ENCODE data around the gene PCDHGB6.

The PCDHGB6 gene

DNA sequence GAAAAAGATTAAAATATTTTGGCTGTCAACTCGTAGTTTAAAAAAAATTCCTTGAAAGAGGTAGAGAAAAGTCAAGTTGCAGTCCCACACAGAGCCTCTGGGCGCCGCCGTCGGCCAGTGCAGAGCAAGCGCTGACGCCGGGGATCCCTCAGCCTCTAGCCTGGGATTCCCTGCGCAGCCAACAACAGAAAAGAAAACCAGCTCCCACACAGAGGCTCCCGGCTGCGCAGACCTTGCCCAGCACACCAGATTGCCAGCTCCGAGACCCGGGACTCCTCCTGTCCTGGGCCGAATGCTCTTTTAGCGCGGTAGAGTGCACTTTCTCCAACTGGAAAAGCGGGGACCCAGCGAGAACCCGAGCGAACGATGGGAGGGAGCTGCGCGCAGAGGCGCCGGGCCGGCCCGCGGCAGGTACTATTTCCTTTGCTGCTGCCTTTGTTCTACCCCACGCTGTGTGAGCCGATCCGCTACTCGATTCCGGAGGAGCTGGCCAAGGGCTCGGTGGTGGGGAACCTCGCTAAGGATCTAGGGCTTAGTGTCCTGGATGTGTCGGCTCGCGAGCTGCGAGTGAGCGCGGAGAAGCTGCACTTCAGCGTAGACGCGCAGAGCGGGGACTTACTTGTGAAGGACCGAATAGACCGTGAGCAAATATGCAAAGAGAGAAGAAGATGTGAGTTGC, 9.8 kb downstream of the PCDHGB6 start, which contains the start of gene PCDHGB7:
PCDHGB7 (plus strand) TSS at position 184 of the 679 bp plus-strand sequence; CDS start at position 367, 183 bp downstream.
- peak within 1 kb of the TSS; percentile 63 for H3K4me3 ChIP-seq (ENCODE audit: low read length)
- peak; percentile 81 for DNase-seq (ENCODE audit: low read depth)
- TF ChIP-seq, protein P1, sequence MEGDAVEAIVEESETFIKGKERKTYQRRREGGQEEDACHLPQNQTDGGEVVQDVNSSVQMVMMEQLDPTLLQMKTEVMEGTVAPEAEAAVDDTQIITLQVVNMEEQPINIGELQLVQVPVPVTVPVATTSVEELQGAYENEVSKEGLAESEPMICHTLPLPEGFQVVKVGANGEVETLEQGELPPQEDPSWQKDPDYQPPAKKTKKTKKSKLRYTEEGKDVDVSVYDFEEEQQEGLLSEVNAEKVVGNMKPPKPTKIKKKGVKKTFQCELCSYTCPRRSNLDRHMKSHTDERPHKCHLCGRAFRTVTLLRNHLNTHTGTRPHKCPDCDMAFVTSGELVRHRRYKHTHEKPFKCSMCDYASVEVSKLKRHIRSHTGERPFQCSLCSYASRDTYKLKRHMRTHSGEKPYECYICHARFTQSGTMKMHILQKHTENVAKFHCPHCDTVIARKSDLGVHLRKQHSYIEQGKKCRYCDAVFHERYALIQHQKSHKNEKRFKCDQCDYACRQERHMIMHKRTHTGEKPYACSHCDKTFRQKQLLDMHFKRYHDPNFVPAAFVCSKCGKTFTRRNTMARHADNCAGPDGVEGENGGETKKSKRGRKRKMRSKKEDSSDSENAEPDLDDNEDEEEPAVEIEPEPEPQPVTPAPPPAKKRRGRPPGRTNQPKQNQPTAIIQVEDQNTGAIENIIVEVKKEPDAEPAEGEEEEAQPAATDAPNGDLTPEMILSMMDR (conservative IDR thresholded peaks at IDR 0.05; ENCODE audit: low read length), result peak; percentile 87

GRCh38 chr5:141419074-141419880, 11.5 kb downstream of the PCDHGB6 start:
- no peak for DNase-seq (ENCODE audit: low read depth)
- TF ChIP-seq, protein P1 (conservative IDR thresholded peaks at IDR 0.05; ENCODE audit: low read length), result no peak
- H3K4me3 ChIP-seq (ENCODE audit: low read length), result no peak overlapping the region

- TF ChIP-seq, protein P1 (conservative IDR thresholded peaks at IDR 0.05; ENCODE audit: low read length), result peak; percentile 65
- H3K4me3 ChIP-seq (ENCODE audit: low read length), result peak within 1 kb of the TSS; percentile 61
- DNase-seq (ENCODE audit: low read depth), result peak; percentile 63
Observed at GRCh38 chr5:141420855-141421488, 13.2 kb downstream of the PCDHGB6 start, which contains the start of gene PCDHGA11. PCDHGA11 (plus strand) TSS chr5:141421051; CDS start chr5:141421228, 177 bp downstream.

DNA sequence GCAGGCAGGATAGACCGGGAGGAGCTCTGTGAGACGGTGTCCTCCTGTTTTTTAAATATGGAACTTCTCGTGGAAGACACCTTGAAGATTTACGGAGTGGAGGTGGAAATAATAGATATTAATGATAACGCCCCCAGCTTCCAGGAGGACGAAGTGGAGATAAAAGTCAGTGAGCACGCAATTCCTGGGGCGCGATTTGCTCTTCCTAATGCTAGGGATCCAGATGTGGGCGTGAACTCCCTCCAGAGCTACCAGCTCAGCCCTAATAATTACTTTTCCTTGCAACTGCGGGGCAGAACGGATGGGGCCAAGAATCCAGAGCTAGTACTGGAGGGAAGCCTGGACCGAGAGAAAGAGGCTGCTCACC, 13.7 kb downstream of the PCDHGB6 start:
- no peak for DNase-seq (ENCODE audit: low read depth)
- TF ChIP-seq, protein P1 (conservative IDR thresholded peaks at IDR 0.05; ENCODE audit: low read length), result no peak
- peak overlapping the region; percentile 61 for H3K4me3 ChIP-seq (ENCODE audit: low read length)

- no peak for DNase-seq (ENCODE audit: low read depth)
- TF ChIP-seq, protein P1 (conservative IDR thresholded peaks at IDR 0.05; ENCODE audit: low read length), result no peak
- H3K4me3 ChIP-seq (ENCODE audit: low read length), result no peak overlapping the region
Observed at GRCh38 chr5:141422742-141423291, 15.0 kb downstream of the PCDHGB6 start.

DNA sequence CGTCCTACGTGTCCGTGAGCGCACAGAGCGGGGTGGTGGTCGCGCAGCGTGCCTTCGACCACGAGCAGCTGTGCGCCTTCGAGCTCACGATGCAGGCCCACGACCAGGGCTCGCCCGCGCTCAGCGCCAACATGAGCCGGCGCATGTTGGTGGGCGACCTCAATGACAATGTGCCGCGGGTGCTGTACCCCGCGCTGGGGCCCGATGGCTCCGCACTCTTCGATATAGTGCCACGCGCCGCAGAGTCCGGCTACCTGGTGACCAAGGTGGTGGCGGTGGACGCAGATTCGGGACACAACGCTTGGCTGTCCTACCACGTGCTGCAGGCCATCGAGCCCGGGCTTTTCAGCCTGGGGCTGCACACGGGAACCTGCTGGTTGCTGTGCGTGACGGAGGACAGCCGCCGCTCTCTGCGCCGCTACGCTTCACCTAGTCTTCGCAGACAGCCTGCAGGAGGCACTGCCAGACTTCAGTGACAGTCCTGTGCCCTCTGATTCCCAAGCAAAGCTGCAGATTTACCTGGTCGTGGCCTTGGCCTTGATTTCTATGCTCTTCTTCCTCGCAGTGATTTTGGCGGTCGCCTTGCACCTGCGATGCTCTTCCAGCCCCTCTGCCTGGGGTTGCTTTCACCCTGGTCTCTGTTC, 20.1 kb downstream of the PCDHGB6 start:
- DNase-seq (ENCODE audit: low read depth), result no peak
- no peak overlapping the region for H3K4me3 ChIP-seq (ENCODE audit: low read length)
- TF ChIP-seq, protein P1 (conservative IDR thresholded peaks at IDR 0.05; ENCODE audit: low read length), result no peak
